Measurements from ENCODE around the gene PPP3CA. TPM values are rescaled to one million over a fixed set of nuclear protein-coding genes. Genes with fewer than 3 reads are reported as not detected.

PPP3CA gene
- total and polyA plus RNA-seq, 2 donors from 2014 or later, result 6.9 to 31.5 TPM

GRCh38 chr4:100981447-100982204 is 365.7 kb downstream of the PPP3CA start:
- DNase-seq (no peak), FAIRE-seq (no peak)
- no peak for TF ChIP-seq CTCF (IDR thresholded peaks at IDR 0.05; ENCODE audit: borderline replicate concordance, extremely low read depth, insufficient read depth)
- H3K4me3 ChIP-seq (ENCODE audit: low read length in 3 of 3), result no peak overlapping the region
- H3K4me1 ChIP-seq (ENCODE audit: control insufficient read depth in 2 of 3, insufficient read depth in 2 of 3, low read depth in 1 of 3, low read length in 3 of 3), result peaks cover 0 to 5% (median 0%) of the 10 kb centered on the region in 3 donors
- no peak overlapping the region for H3K9ac ChIP-seq (ENCODE audit: low read length in 3 of 3)
- intact Hi-C loops (cut with DNase I), result no loop called here
- no peaks in the 10 kb centered on the region for H3K27me3 ChIP-seq (ENCODE audit: control insufficient read depth, insufficient read depth, low read length)
- H3K36me3 ChIP-seq (ENCODE audit: control insufficient read depth in 2 of 3, insufficient read depth in 3 of 3, low read length in 3 of 3), result no peaks in the 10 kb centered on the region
- H3K27ac ChIP-seq (ENCODE audit: low read depth in 2 of 2, low read length in 2 of 2), result no peak overlapping the region
- no peaks in the 10 kb centered on the region for H3K9me3 ChIP-seq (ENCODE audit: control insufficient read depth in 2 of 3, insufficient read depth in 1 of 3, low read length in 3 of 3)

- no peak for TF ChIP-seq CTCF (IDR thresholded peaks at IDR 0.05; ENCODE audit: borderline replicate concordance, extremely low read depth, insufficient read depth)
- Histone ChIP-seq H3K27me3 (ENCODE audit: control insufficient read depth, insufficient read depth, low read length) (no peaks in the 10 kb centered on the region), H3K4me1 (ENCODE audit: control insufficient read depth in 2 of 3, insufficient read depth in 2 of 3, low read depth in 1 of 3, low read length in 3 of 3) (peaks cover 0 to 2% (median 0%) of the 10 kb centered on the region in 3 donors), H3K4me3 (ENCODE audit: low read length in 3 of 3) (no peak overlapping the region), H3K36me3 (ENCODE audit: control insufficient read depth in 2 of 3, insufficient read depth in 3 of 3, low read length in 3 of 3) (no peaks in the 10 kb centered on the region), H3K9ac (ENCODE audit: low read length in 3 of 3) (no peak overlapping the region), H3K9me3 (ENCODE audit: control insufficient read depth in 2 of 3, insufficient read depth in 1 of 3, low read length in 3 of 3) (no peaks in the 10 kb centered on the region), H3K27ac (ENCODE audit: low read depth in 2 of 2, low read length in 2 of 2) (no peak overlapping the region)
- FAIRE-seq, result no peak
- intact Hi-C loops (cut with DNase I), result no loop called here
- DNase-seq, result no peak
Measured at GRCh38 chr4:100979736-100980135, 367.6 kb downstream of the PPP3CA start.

- Histone ChIP-seq H3K4me1 (ENCODE audit: control insufficient read depth in 2 of 3, insufficient read depth in 2 of 3, low read depth in 1 of 3, low read length in 3 of 3) (peaks cover 0 to 2% (median 0%) of the 10 kb centered on the region in 3 donors), H3K27ac (ENCODE audit: low read depth in 2 of 2, low read length in 2 of 2) (peak overlapping the region in 1 of 2 donors; percentile 49), H3K36me3 (ENCODE audit: control insufficient read depth in 2 of 3, insufficient read depth in 3 of 3, low read length in 3 of 3) (no peaks in the 10 kb centered on the region), H3K9me3 (ENCODE audit: control insufficient read depth in 2 of 3, insufficient read depth in 1 of 3, low read length in 3 of 3) (no peaks in the 10 kb centered on the region), H3K27me3 (ENCODE audit: control insufficient read depth, insufficient read depth, low read length) (no peaks in the 10 kb centered on the region), H3K9ac (ENCODE audit: low read length in 3 of 3) (no peak overlapping the region), H3K4me3 (ENCODE audit: low read length in 3 of 3) (no peak overlapping the region)
- no peak for TF ChIP-seq CTCF (IDR thresholded peaks at IDR 0.05; ENCODE audit: borderline replicate concordance, extremely low read depth, insufficient read depth)
- DNase-seq (no peak), FAIRE-seq (no peak)
- intact Hi-C loops (cut with DNase I), result no loop called here
Measured at GRCh38 chr4:100977746-100978397, 369.5 kb downstream of the PPP3CA start.
